C4-2B (cell line): ENCODE data around the gene NAPG.

Experiments
- ZFX ChIP-seq: fragments of 450-650 bp; IDR thresholded peaks from 2 replicates; pipeline ENCODE4 v1.6.1; 2017
- TF ChIP-seq, protein P1 (sequence below): fragments of 450-650 bp; conservative IDR thresholded peaks from 2 replicates; pipeline ENCODE4 v1.5.1; 2017; ENCODE audit warnings: mild to moderate bottlenecking

- TF ChIP-seq, protein P1, sequence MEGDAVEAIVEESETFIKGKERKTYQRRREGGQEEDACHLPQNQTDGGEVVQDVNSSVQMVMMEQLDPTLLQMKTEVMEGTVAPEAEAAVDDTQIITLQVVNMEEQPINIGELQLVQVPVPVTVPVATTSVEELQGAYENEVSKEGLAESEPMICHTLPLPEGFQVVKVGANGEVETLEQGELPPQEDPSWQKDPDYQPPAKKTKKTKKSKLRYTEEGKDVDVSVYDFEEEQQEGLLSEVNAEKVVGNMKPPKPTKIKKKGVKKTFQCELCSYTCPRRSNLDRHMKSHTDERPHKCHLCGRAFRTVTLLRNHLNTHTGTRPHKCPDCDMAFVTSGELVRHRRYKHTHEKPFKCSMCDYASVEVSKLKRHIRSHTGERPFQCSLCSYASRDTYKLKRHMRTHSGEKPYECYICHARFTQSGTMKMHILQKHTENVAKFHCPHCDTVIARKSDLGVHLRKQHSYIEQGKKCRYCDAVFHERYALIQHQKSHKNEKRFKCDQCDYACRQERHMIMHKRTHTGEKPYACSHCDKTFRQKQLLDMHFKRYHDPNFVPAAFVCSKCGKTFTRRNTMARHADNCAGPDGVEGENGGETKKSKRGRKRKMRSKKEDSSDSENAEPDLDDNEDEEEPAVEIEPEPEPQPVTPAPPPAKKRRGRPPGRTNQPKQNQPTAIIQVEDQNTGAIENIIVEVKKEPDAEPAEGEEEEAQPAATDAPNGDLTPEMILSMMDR = no peak
- TF ChIP-seq ZFX = no peak
Observed at GRCh38 chr18:10508591-10508990, 17.2 kb upstream of the NAPG start.
